ENCODE data around the gene UPF3B.

UPF3B gene

DNA sequence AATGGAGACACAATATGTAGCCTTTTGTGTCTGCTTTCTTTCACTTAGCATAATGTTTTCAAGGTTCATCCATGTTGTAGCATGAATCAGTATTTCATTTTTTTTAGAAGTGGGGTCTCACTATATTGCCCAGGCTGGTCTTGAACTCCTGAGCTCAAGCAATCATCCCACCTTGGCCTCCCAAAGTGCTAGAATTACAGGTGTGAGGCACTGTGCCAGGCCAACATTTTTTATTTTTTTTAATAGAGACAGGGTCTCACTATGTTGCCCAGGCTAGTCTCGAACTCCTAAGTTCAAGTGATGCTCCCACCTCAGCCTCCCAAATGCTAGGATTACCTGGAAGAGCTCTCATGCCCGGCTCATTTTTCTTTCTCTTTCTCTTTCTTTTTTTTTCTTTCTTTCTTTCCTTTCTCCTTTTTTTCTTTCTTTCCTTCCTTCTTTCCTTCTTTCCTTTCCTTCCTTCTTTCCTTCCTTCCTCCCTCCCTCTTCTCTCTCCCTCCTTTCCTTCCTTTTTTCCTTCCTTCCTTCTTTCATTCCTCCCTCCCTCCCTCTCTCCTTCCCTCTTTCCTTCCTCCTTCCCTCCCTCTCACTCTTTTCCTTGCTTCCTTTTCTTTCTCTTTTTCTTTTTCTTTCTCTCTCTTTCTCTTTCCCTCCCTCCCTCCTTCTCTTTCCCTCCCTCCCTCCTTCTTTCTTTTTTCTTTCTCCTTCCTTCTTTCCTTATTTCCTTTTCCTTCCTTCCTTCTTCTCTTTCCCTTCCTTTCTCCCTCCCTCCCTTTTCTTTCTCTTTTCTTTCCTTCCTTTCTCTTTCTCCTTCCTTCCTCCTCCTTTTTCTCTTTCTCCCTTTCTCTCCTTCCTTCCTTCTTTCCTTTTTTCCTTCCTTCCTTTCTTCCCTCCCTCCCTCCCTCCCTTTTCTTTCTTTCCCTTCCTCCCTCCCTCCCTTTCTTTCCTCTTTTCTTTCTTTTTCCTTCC is 51.2 kb downstream of the UPF3B start:
- Mint-ChIP-seq H3K4me3 (no peak overlapping the region), H3K9me3 (no peaks in the 10 kb centered on the region), H3K27me3 (ENCODE audit: low read depth) (no peaks in the 10 kb centered on the region), H3K4me1 (ENCODE audit: low read depth) (no peaks in the 10 kb centered on the region), H3K36me3 (ENCODE audit: low read depth) (no peaks in the 10 kb centered on the region), H3K27ac (no peak overlapping the region)

DNA sequence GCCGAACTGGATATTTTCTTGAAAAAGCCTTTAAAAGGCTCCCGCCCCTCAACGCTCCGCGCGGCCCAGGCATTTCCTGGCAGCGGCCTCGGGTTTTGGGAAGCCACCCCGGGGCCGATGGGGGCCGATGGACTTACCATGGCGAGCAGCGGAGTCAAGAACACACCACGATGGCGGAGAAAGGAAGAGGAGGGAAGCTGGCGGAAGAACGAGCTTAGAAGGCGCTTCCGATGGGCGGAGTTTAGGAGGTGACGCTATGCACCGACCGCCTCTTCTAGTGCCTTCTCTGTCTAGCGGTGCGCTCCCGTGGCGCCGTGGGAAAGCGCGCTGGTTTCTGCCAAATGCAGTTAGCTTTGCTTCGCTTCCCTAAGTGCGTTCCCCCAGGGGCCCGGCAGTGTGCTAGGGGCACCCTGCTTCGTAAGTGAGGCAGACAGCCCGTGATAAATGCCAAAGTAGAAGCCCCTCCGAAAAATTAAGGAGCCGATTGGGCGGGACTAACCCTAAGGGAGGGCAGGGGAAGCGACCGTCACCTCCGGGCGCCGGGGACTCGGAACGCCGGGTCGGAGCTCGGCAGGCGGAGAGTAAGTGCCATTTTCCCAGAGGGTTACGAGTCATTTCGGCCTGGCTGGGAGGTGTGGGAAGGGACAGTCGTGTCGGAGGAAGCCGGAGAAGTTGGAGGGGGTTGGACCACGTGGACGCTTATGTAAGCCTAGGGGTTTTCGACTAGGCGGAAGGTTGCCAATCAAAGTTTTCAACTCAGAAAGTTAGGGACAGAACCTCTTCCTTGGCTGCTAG is 61.1 kb downstream of the UPF3B start, which contains the start of gene RPL39:
Gene RPL39, minus strand, starts transcription at position 194 of the 795 bp plus-strand sequence. Its CDS starts 54 bp downstream, at position 140.
- peaks cover 12% of the 10 kb centered on the region for H3K4me1 Mint-ChIP-seq (ENCODE audit: low read depth)
- H3K4me3 Mint-ChIP-seq = peak within 1 kb of the TSS; percentile 93
- H3K27me3 Mint-ChIP-seq (ENCODE audit: low read depth) = no peaks in the 10 kb centered on the region
- H3K36me3 Mint-ChIP-seq (ENCODE audit: low read depth) = peaks cover 20% of the 10 kb centered on the region
- H3K27ac Mint-ChIP-seq = peak within 1 kb of the TSS; percentile 93
- H3K9me3 Mint-ChIP-seq = no peaks in the 10 kb centered on the region

DNA sequence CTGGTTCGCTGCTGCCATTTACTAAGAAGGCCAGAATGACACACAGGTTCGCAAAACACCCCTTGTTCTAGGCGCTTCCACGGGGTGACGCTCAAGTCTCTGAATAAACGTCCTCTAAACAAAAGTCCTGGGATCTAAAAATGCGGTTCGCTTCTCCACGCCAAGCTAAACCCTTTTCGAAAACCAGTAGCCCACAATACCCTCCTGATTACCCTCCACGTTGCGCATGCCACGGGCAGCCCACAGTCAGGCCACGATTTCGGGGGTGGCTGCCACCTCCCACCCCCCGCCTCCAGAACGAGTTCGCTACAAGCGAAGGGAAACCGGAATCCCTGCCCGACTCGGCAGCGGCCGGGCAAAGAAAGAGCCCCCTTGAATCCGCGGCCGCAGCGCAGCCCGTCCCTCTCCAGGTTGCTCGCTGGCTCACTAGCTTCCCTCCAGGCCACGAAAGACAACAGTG is 61.8 kb downstream of the UPF3B start:
- Mint-ChIP-seq H3K4me1 (ENCODE audit: low read depth) (peaks cover 12% of the 10 kb centered on the region), H3K27me3 (ENCODE audit: low read depth) (no peaks in the 10 kb centered on the region), H3K4me3 (peak overlapping the region; percentile 93), H3K9me3 (no peaks in the 10 kb centered on the region), H3K27ac (peak overlapping the region; percentile 93), H3K36me3 (ENCODE audit: low read depth) (peaks cover 20% of the 10 kb centered on the region)

DNA sequence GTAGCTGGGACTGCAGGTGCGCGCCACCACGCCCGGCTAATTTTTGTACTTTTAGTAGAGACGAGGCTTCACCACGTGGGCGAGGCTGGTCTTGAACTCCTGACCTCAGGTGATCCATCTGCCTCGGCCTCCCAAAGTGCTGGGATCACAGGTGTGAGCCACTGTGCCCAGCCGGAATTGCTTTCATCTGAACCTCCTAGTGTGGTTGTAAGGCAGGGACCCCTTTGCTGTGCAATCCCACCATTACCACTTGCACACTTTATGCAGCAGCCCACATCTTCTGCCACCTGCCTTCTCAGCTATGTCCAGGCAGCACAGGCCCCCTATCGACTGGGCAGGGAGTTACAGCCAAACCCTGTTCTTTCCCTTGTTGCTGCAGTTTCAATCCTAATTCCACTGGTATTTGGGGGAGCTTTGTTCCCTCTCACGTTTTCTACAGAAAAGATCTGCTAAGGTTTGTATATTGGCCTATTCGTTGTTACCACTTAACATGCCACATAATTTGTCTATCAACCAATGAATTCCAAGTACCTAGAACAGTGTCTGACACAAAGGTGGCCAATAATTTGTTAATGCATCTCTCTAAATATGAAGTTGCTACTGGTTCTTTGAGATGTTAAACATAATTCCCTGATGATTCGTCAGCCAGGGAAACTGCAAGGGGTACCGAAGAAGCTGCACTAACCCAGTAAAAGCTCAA is 67.9 kb downstream of the UPF3B start:
- Mint-ChIP-seq H3K4me1 (ENCODE audit: low read depth) (peaks cover 15% of the 10 kb centered on the region), H3K36me3 (ENCODE audit: low read depth) (peaks cover 26% of the 10 kb centered on the region), H3K9me3 (no peaks in the 10 kb centered on the region), H3K27ac (peak overlapping the region; percentile 47), H3K27me3 (ENCODE audit: low read depth) (no peaks in the 10 kb centered on the region), H3K4me3 (no peak overlapping the region)

Measured in T-helper 1 cell treated with Interleukin-12 subunit alpha and Interleukin-12 subunit beta and Interleukin-4 antibody, amounts not matched to agents 30 μg/mL and 1 μg/mL, for 36 hours (primary cell).